22Rv1 (cell line): ENCODE results near the gene PGGT1B.

Experiments used
- CTCF ChIP-seq: fragments of 450-650 bp; IDR thresholded peaks from 2 replicates; pipeline ENCODE4 v1.5.1; 2017; ENCODE audit warnings: mild to moderate bottlenecking
- ZFX ChIP-seq: fragments of 450-650 bp; IDR thresholded peaks from 2 replicates; pipeline ENCODE4 v1.6.1; 2017; ENCODE audit warnings: antibody characterized with exemption, borderline replicate concordance

GRCh38 chr5:115192098-115192497 lies 70.6 kb downstream of the PGGT1B start:
- TF ChIP-seq CTCF (no peak), ZFX (no peak)
